H1 (cell line): Measurements from ENCODE around the gene CEP120. TPM values are rescaled to one million over a fixed set of nuclear protein-coding genes. Genes with fewer than 3 reads are reported as not detected.

Experiments used
- CTCF ChIA-PET: fragments of 300-600 bp; sonication (Branson Sonifier 250); formaldehyde crosslinking; loops from one replicate; lab custom pipeline; 2021; ENCODE audit not compliant: partially characterized antibody; lab: Charles Lee
- POLR2A ChIA-PET: fragments of 300-600 bp; sonication (Branson Sonifier 250); formaldehyde crosslinking; loops from one replicate; lab custom pipeline; 2021; ENCODE audit warnings: inconsistent platforms; ENCODE audit not compliant: partially characterized antibody; lab: Charles Lee
- DNase-seq, 2 experiments: peaks; one replicate each; pipeline versions ENCODE4 v3.0.0 to v3.0.0-alpha.2; 2010 to 2022; ENCODE audit warnings: low spot score in 2 of 2, low read depth in 1 of 2, mixed read lengths in 1 of 2
- FAIRE-seq: peaks from 2 replicates; lab custom pipeline; 2011; peaks lifted over from hg19 to GRCh38; lab: Jason Lieb, UNC
- H2AFZ ChIP-seq: 2 replicates; pipeline ENCODE4 v1.8.1; 2012; ENCODE audit warnings: low read length, inconsistent platforms
- H2AK5ac ChIP-seq: 2 replicates; pipeline ENCODE4 v1.6.1; 2013; ENCODE audit warnings: low read depth, low read length
- H2BK120ac ChIP-seq: replicated peaks from 2 replicates; pipeline ENCODE3; 2013; ENCODE audit warnings: low read depth, low read length, inconsistent platforms
- H2BK12ac ChIP-seq: 2 replicates; pipeline ENCODE4 v1.6.1; 2013; ENCODE audit warnings: low read depth, low read length
- H2BK15ac ChIP-seq: 2 replicates; pipeline ENCODE4 v1.6.1; 2013; ENCODE audit warnings: low read length
- H2BK20ac ChIP-seq: 2 replicates; pipeline ENCODE4 v1.6.1; 2013; ENCODE audit warnings: low read length
- H2BK5ac ChIP-seq: 2 replicates; pipeline ENCODE4 v1.6.1; 2013; ENCODE audit warnings: low read depth, low read length
- H3K14ac ChIP-seq: 2 replicates; pipeline ENCODE4 v1.6.1; 2013; ENCODE audit warnings: inconsistent platforms; ENCODE audit not compliant: insufficient read length
- H3K18ac ChIP-seq: 2 replicates; pipeline ENCODE4 v1.6.1; 2013; ENCODE audit warnings: low read length; ENCODE audit errors: extremely low read depth
- H3K23ac ChIP-seq: 2 replicates; pipeline ENCODE4 v1.6.1; 2013; ENCODE audit warnings: inconsistent platforms; ENCODE audit not compliant: insufficient read length
- H3K23me2 ChIP-seq: 2 replicates; pipeline ENCODE4 v1.6.1; 2013; ENCODE audit warnings: low read depth, low read length
- H3K27ac ChIP-seq: 2 replicates; pipeline ENCODE4 v1.6.1; 2011; ENCODE audit warnings: low read depth, low read length, inconsistent platforms
- H3K27me3 ChIP-seq, 4 experiments: replicated peaks in 1 of 4; 1 replicate in 1 of 4; 2 replicates in 3 of 4; pipeline versions ENCODE4 v1.6.1 to v1.8.1; 2011 to 2013; ENCODE audit warnings: low read length in 3 of 4, mild to moderate bottlenecking in 3 of 4, inconsistent platforms in 2 of 4, mixed read lengths in 2 of 4, moderate library complexity in 1 of 4; ENCODE audit not compliant: control insufficient read depth in 3 of 4, insufficient read depth in 3 of 4; ENCODE audit errors: extremely low read depth in 1 of 4
- H3K36me3 ChIP-seq, 4 experiments: 2 replicates each; pipeline versions ENCODE4 v1.6.1 to v1.8.1; 2011 to 2013; ENCODE audit warnings: mild to moderate bottlenecking in 4 of 4, low read length in 3 of 4, moderate library complexity in 2 of 4, control low read depth in 1 of 4, inconsistent platforms in 1 of 4; ENCODE audit not compliant: insufficient read depth in 4 of 4, control insufficient read depth in 2 of 4
- H3K4ac ChIP-seq: replicated peaks from 2 replicates; pipeline ENCODE3; 2013; ENCODE audit warnings: low read length, low read depth, mixed read lengths, inconsistent platforms; ENCODE audit not compliant: insufficient read length
- H3K4me1 ChIP-seq, 4 experiments: replicated peaks in 1 of 4; 1 replicate in 1 of 4; 2 replicates in 3 of 4; pipeline versions ENCODE4 v1.6.1 to v1.8.1; 2011 to 2013; ENCODE audit warnings: low read length in 3 of 4, inconsistent platforms in 2 of 4, mixed read lengths in 1 of 4; ENCODE audit not compliant: insufficient read depth in 4 of 4, control insufficient read depth in 3 of 4
- H3K4me2 ChIP-seq, 2 experiments: 2 replicates each; pipeline versions ENCODE4 v1.6.1 to v1.8.1; 2011 to 2013; ENCODE audit warnings: low read depth in 2 of 2, low read length in 2 of 2, control low read depth in 1 of 2, inconsistent platforms in 1 of 2, mild to moderate bottlenecking in 1 of 2; ENCODE audit not compliant: insufficient read depth in 1 of 2
- H3K4me3 ChIP-seq, 4 experiments: fragments of 200-600, 300-600 bp in 1 of 4; sonication (generic), shearing (Covaris generic), sonication (Bioruptor Twin) in 1 of 4; 2 replicates each; pipeline versions ENCODE4 v1.5.1 to v1.8.1; 2011 to 2016; ENCODE audit warnings: low read length in 4 of 4, low read depth in 3 of 4, control low read depth in 2 of 4, inconsistent platforms in 2 of 4, mild to moderate bottlenecking in 2 of 4, mixed read lengths in 1 of 4, moderate library complexity in 1 of 4; ENCODE audit not compliant: insufficient read depth in 2 of 4; ENCODE audit errors: extremely low read depth in 1 of 4
- H3K56ac ChIP-seq: replicated peaks from 2 replicates; pipeline ENCODE3; 2013; ENCODE audit warnings: low read depth, mild to moderate bottlenecking, mixed read lengths, low read length, inconsistent platforms; ENCODE audit not compliant: insufficient read length
- H3K79me1 ChIP-seq: 2 replicates; pipeline ENCODE4 v1.6.1; 2013; ENCODE audit warnings: low read depth, low read length, control low read depth
- H3K79me2 ChIP-seq, 2 experiments: 2 replicates each; pipeline versions ENCODE4 v1.6.1 to v1.8.1; 2012 to 2013; ENCODE audit warnings: low read length in 2 of 2, mild to moderate bottlenecking in 2 of 2, inconsistent platforms in 1 of 2; ENCODE audit not compliant: insufficient read depth in 2 of 2, control insufficient read depth in 1 of 2
- H3K9ac ChIP-seq, 4 experiments: replicated peaks in 1 of 4; 1 replicate in 1 of 4; 2 replicates in 3 of 4; pipeline versions ENCODE4 v1.6.1 to v1.8.1; 2011 to 2013; ENCODE audit warnings: low read depth in 3 of 4, low read length in 3 of 4, control low read depth in 2 of 4, mild to moderate bottlenecking in 2 of 4, moderate library complexity in 2 of 4, inconsistent platforms in 1 of 4; ENCODE audit errors: extremely low read depth in 1 of 4
- H3K9me3 ChIP-seq, 2 experiments: 2 replicates each; pipeline versions ENCODE4 v1.6.1 to v1.8.1; 2012 to 2013; ENCODE audit warnings: mild to moderate bottlenecking in 2 of 2, moderate library complexity in 2 of 2, control low read depth in 1 of 2, inconsistent platforms in 1 of 2, low read depth in 1 of 2, low read length in 1 of 2, mixed read lengths in 1 of 2; ENCODE audit not compliant: insufficient read depth in 2 of 2
- H4K20me1 ChIP-seq, 2 experiments: replicated peaks in 1 of 2; 2 replicates each; pipeline versions ENCODE3 to v1.8.1; 2011 to 2013; ENCODE audit warnings: inconsistent platforms in 2 of 2, low read length in 2 of 2, mild to moderate bottlenecking in 1 of 2; ENCODE audit not compliant: insufficient read depth in 2 of 2, control insufficient read depth in 1 of 2
- H4K5ac ChIP-seq: 2 replicates; pipeline ENCODE4 v1.6.1; 2013; ENCODE audit warnings: low read length, low read depth, mixed read lengths, inconsistent platforms; ENCODE audit not compliant: insufficient read length
- H4K8ac ChIP-seq: 2 replicates; pipeline ENCODE4 v1.8.0; 2013; ENCODE audit warnings: mild to moderate bottlenecking, moderate library complexity, low read length, inconsistent platforms; ENCODE audit not compliant: insufficient read depth; ENCODE audit errors: extremely low read depth
- H4K91ac ChIP-seq: replicated peaks from 2 replicates; pipeline ENCODE3; 2013; ENCODE audit warnings: low read length, mixed read lengths, inconsistent platforms; ENCODE audit not compliant: insufficient read length
- BRCA1 ChIP-seq: IDR thresholded peaks from 2 replicates; pipeline ENCODE4 v1.6.1; 2012; ENCODE audit warnings: low read depth, low read length, improper control_type of control experiment
- CBX8 ChIP-seq: fragments of 300-800, 300-1000 bp; sonication (generic); IDR thresholded peaks from 2 replicates; pipeline ENCODE4 v1.7.1; 2016; ENCODE audit warnings: low read depth, low read length, borderline replicate concordance
- E2F6 ChIP-seq: IDR thresholded peaks from 2 replicates; pipeline ENCODE4 v1.6.1; 2012; ENCODE audit warnings: inconsistent platforms
- KDM4A ChIP-seq: IDR thresholded peaks from one replicate; pipeline ENCODE4 v1.7.1; 2012; ENCODE audit warnings: low read depth, mild to moderate bottlenecking, moderate library complexity, low read length, inconsistent platforms; ENCODE audit not compliant: severe bottlenecking
- NANOG ChIP-seq: IDR thresholded peaks from 2 replicates; pipeline ENCODE4 v1.6.1; 2011; ENCODE audit warnings: low read length, low read depth, mild to moderate bottlenecking, inconsistent platforms; ENCODE audit not compliant: insufficient read depth, poor library complexity, severe bottlenecking
- RBBP5 ChIP-seq: IDR thresholded peaks from 2 replicates; pipeline ENCODE4 v1.7.1; 2012; ENCODE audit warnings: low read depth, mild to moderate bottlenecking, inconsistent platforms, low read length, moderate library complexity, borderline replicate concordance
- SIN3A ChIP-seq, 2 experiments: IDR thresholded peaks in 1 of 2; conservative IDR thresholded peaks in 1 of 2; 2 replicates each; pipeline ENCODE4 v1.6.1; 2011 to 2012; ENCODE audit warnings: low read length in 2 of 2, improper control_type of control experiment in 1 of 2, low read depth in 1 of 2, mild to moderate bottlenecking in 1 of 2
- SIX5 ChIP-seq: IDR thresholded peaks from 2 replicates; pipeline ENCODE4 v1.6.1; 2011; ENCODE audit warnings: mild to moderate bottlenecking, low read depth, low read length
- SP4 ChIP-seq: IDR thresholded peaks from 2 replicates; pipeline ENCODE4 v1.6.1; 2012; ENCODE audit warnings: low read length, inconsistent platforms
- TAF1 ChIP-seq: IDR thresholded peaks from 2 replicates; pipeline ENCODE4 v1.6.1; 2011; ENCODE audit warnings: mild to moderate bottlenecking, low read depth, low read length
- WGBS, 2 experiments: shearing (Covaris generic) in 1 of 2; methylation state at CpG; one replicate each; pipeline versions ENCODE4 v1.1.6 to v1.1.7; 2013 to 2015; ENCODE audit warnings: low lambda C conversion rate in 2 of 2, mixed read lengths in 2 of 2, inconsistent platforms in 1 of 2, low coverage in 1 of 2, missing lambda C conversion rate in 1 of 2; ENCODE audit not compliant: insufficient replicate concordance in 2 of 2, insufficient coverage in 1 of 2, insufficient read length in 1 of 2; ENCODE audit errors: extremely low coverage in 1 of 2, missing lambda C conversion rate in 1 of 2; 5-methylcytosine and 5-hydroxymethylcytosine counted together
- polyA plus RNA-seq, 7 experiments: library from polyadenylated mRNA; depleted of rRNA in 3 of 7; stranded (reverse) in 5 of 7; unstranded in 2 of 7; fragments of >200 nt in 5 of 7; fragments of 200-250 nt in 2 of 7; gene quantifications; 1 replicate in 5 of 7; 2 replicates in 1 of 7; 4 replicates in 1 of 7; pipeline versions ENCODE4 v1.2.1 to v1.2.3, GENCODE V29; 2011 to 2013; ENCODE audit warnings: missing spikeins in 2 of 7, mixed read lengths in 2 of 7
- total RNA-seq: library from RNA; stranded (reverse); fragmentation: NEBNext Ultra II Directional; extraction: Animal tissue kit (Norgen Biotek cat#: 25700); gene quantifications from 2 replicates; pipeline ENCODE4 v1.2.1, GENCODE V29; 2021
- TF ChIP-seq, protein P1 (sequence below), 3 experiments: IDR thresholded peaks; 1 replicate in 2 of 3; 2 replicates in 1 of 3; pipeline versions ENCODE4 v1.5.1 to v1.6.1; 2011; ENCODE audit warnings: low read length in 3 of 3, mild to moderate bottlenecking in 3 of 3, inconsistent platforms in 2 of 3, low read depth in 1 of 3, moderate library complexity in 1 of 3; ENCODE audit not compliant: insufficient read depth in 1 of 3; ENCODE audit errors: control extremely low read depth in 1 of 3

CEP120 gene
- total and polyA plus RNA-seq, 2 of the 8 experiments (the other 6 are each of a cell fraction or from before 2014, with no cell fraction given): 9.3 to 17.9 TPM

DNA sequence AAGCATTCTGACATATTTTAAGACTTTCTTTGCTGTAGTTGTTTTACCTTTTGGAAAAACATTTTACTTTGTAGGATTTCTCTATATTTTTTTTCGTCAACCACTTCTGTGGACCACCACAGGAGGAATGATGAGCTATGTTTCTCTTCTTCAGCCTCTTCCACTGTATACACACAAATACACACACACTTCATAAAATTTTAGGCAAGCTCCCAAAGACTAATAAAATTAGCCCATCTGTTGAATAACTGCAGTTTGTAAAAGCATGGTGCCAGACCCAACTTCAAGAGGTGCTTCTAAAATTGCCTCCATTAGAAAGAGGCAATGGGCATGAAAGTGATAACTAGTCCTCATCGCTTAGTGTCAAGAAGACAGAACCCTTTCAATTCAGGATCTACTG, 4.1 kb upstream of the CEP120 start:
- ChIA-PET POLR2A (interaction anchor here (1.0 kb wide), 1 partner anchor 8 kb away, joined by 3 read pairs; no protein-coding TSS in a partner anchor), CTCF (no interaction called here)
- Histone ChIP-seq H3K23ac (no peak overlapping the region), H2BK20ac (no peak overlapping the region), H3K18ac (no peak overlapping the region), H3K4me2 (no peak overlapping the region), H3K79me1 (no peaks in the 10 kb centered on the region), H2AK5ac (no peak overlapping the region), H3K14ac (no peak overlapping the region), H3K4ac (no peak overlapping the region), H3K27ac (no peak overlapping the region), H3K4me1 (no peaks in the 10 kb centered on the region; a peak in 1 of 7 replicates), H4K20me1 (no peaks in the 10 kb centered on the region), H2BK120ac (no peak overlapping the region), H3K23me2 (peaks cover 5% of the 10 kb centered on the region), H3K9me3 (no peaks in the 10 kb centered on the region), H2AFZ (no peak overlapping the region), H3K9ac (no peak overlapping the region), H4K5ac (no peak overlapping the region), H4K8ac (no peak overlapping the region)
- FAIRE-seq (no peak), DNase-seq (no peak)
- WGBS, 2 experiments: 86% methylated on average over 2 of the region's 2 CpGs; no CpG with 5 or more reads in 1 of the 2 experiments
- TF ChIP-seq SP4 (no peak), SIN3A (conservative IDR thresholded peaks at IDR 0.05 in 1 of 2, IDR thresholded peaks at IDR 0.05 in 1 of 2; ENCODE audit: low read depth in 1 of 2, low read length in 2 of 2) (no peak), E2F6 (no peak), SIX5 (no peak), TAF1 (no peak), NANOG (no peak), BRCA1 (no peak), KDM4A (no peak), CBX8 (no peak), RBBP5 (no peak)
- TF ChIP-seq, protein P1, sequence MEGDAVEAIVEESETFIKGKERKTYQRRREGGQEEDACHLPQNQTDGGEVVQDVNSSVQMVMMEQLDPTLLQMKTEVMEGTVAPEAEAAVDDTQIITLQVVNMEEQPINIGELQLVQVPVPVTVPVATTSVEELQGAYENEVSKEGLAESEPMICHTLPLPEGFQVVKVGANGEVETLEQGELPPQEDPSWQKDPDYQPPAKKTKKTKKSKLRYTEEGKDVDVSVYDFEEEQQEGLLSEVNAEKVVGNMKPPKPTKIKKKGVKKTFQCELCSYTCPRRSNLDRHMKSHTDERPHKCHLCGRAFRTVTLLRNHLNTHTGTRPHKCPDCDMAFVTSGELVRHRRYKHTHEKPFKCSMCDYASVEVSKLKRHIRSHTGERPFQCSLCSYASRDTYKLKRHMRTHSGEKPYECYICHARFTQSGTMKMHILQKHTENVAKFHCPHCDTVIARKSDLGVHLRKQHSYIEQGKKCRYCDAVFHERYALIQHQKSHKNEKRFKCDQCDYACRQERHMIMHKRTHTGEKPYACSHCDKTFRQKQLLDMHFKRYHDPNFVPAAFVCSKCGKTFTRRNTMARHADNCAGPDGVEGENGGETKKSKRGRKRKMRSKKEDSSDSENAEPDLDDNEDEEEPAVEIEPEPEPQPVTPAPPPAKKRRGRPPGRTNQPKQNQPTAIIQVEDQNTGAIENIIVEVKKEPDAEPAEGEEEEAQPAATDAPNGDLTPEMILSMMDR (IDR thresholded peaks at IDR 0.05; ENCODE audit: control extremely low read depth in 1 of 3, insufficient read depth in 1 of 3, low read depth in 1 of 3, low read length in 3 of 3): no peak
- TF ChIP-seq, all 59 proteins: peak for 0
- no peak overlapping the region for H2BK5ac ChIP-seq
- H2BK15ac ChIP-seq: no peak overlapping the region
- H3K27me3 ChIP-seq: no peaks in the 10 kb centered on the region
- H3K36me3 ChIP-seq: no peaks in the 10 kb centered on the region
- no peak overlapping the region for H3K4me3 ChIP-seq
- H3K56ac ChIP-seq: no peak overlapping the region
- H4K91ac ChIP-seq: no peak overlapping the region
- H3K79me2 ChIP-seq: peaks cover 0 to 4% of the 10 kb centered on the region in 2 experiments; a peak in 3 of 4 replicates
- H2BK12ac ChIP-seq: no peak overlapping the region
